Testis (tissue), 2 donors: ENCODE measurements around the gene NECAB2.

Source experiments
- CTCF ChIP-seq, 3 experiments: fragments of 450-650 bp in 2 of 3; fragments of 200-600 bp in 1 of 3; sonication (generic) in 1 of 3; IDR thresholded peaks; one replicate each; pipeline ENCODE4 v1.5.1; 2016 to 2019; ENCODE audit warnings: antibody characterized with exemption in 3 of 3, mild to moderate bottlenecking in 2 of 3, moderate library complexity in 1 of 3
- POLR2A ChIP-seq: fragments of 450-650 bp; IDR thresholded peaks from one replicate; pipeline ENCODE4 v1.6.1; 2017; ENCODE audit warnings: antibody characterized with exemption, mild to moderate bottlenecking, moderate library complexity

DNA sequence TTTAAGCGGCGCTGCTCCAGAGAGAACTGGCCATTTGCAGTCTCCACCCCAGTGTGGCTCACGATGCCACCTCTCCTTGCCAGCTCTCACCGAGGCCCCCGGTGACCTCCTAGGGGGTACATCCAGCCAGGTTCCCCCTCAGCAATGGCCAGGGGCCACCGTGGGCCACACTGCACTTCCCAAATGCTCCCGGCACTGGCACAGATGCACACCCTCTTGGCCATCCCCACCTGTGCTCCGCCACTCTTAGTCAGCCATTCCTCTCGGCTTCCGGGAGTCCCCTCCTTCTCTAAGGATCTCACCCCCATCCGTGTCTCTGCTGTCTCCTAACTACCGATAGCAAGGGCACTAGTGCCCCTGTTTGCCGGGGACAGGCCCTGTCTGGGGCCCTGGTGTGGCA lies 43.4 kb upstream of the NECAB2 start:
- TF ChIP-seq POLR2A (no peak), CTCF (IDR thresholded peaks at IDR 0.05) (no peak)
